Measurements from ENCODE around the gene BLOC1S1. TPM values are rescaled to one million over a fixed set of nuclear protein-coding genes. Genes with fewer than 3 reads are reported as not detected.

BLOC1S1 gene
- total and polyA plus RNA-seq, 2 experiments from 2014 or later, result 133 to 159 TPM

- TF ChIP-seq CTCF (IDR thresholded peaks at IDR 0.05; ENCODE audit: low read depth, low read length), result no peak
- H3K27ac ChIP-seq, result no peak overlapping the region
- DNase-seq (ENCODE audit: low read depth in 1 of 2, low spot score in 1 of 2), result no peak
- H3K36me3 ChIP-seq, result no peaks in the 10 kb centered on the region
- no peaks in the 10 kb centered on the region for H3K27me3 ChIP-seq
- H3K4me1 ChIP-seq (ENCODE audit: low read depth), result peaks cover 22% of the 10 kb centered on the region
- H3K9me3 ChIP-seq (ENCODE audit: low read depth), result no peaks in the 10 kb centered on the region
- no peak overlapping the region for H3K4me3 ChIP-seq
Measured at GRCh38 chr12:55732288-55732687, 16.4 kb downstream of the BLOC1S1 start.

GRCh38 chr12:55733021-55733555 lies 17.2 kb downstream of the BLOC1S1 start:
- no peaks in the 10 kb centered on the region for H3K27me3 ChIP-seq
- no peak for TF ChIP-seq CTCF (IDR thresholded peaks at IDR 0.05; ENCODE audit: low read depth, low read length)
- H3K4me1 ChIP-seq (ENCODE audit: low read depth), result peaks cover 27% of the 10 kb centered on the region
- no peak overlapping the region for H3K27ac ChIP-seq
- H3K9me3 ChIP-seq (ENCODE audit: low read depth), result no peaks in the 10 kb centered on the region
- H3K4me3 ChIP-seq, result no peak overlapping the region
- no peak for DNase-seq (ENCODE audit: low read depth in 1 of 2, low spot score in 1 of 2)
- no peaks in the 10 kb centered on the region for H3K36me3 ChIP-seq

- no peak for TF ChIP-seq CTCF (IDR thresholded peaks at IDR 0.05; ENCODE audit: low read depth, low read length)
- H3K4me1 ChIP-seq (ENCODE audit: low read depth), result peaks cover 27% of the 10 kb centered on the region
- no peaks in the 10 kb centered on the region for H3K27me3 ChIP-seq
- H3K4me3 ChIP-seq, result no peak overlapping the region
- no peaks in the 10 kb centered on the region for H3K36me3 ChIP-seq
- H3K9me3 ChIP-seq (ENCODE audit: low read depth), result no peaks in the 10 kb centered on the region
- no peak for DNase-seq (ENCODE audit: low read depth in 1 of 2, low spot score in 1 of 2)
- no peak overlapping the region for H3K27ac ChIP-seq
Measured at GRCh38 chr12:55733858-55734257, 18.0 kb downstream of the BLOC1S1 start.

- no peak for TF ChIP-seq CTCF (IDR thresholded peaks at IDR 0.05; ENCODE audit: low read depth, low read length)
- H3K36me3 ChIP-seq, result no peaks in the 10 kb centered on the region
- no peaks in the 10 kb centered on the region for H3K9me3 ChIP-seq (ENCODE audit: low read depth)
- H3K4me1 ChIP-seq (ENCODE audit: low read depth), result peaks cover 27% of the 10 kb centered on the region
- no peak for DNase-seq (ENCODE audit: low read depth in 1 of 2, low spot score in 1 of 2)
- no peak overlapping the region for H3K4me3 ChIP-seq
- no peak overlapping the region for H3K27ac ChIP-seq
- H3K27me3 ChIP-seq, result no peaks in the 10 kb centered on the region
Measured at GRCh38 chr12:55734595-55734994, 18.7 kb downstream of the BLOC1S1 start.

- Histone ChIP-seq H3K27ac (peak overlapping the region; percentile 56), H3K4me3 (no peak overlapping the region), H3K36me3 (no peaks in the 10 kb centered on the region), H3K9me3 (ENCODE audit: low read depth) (no peaks in the 10 kb centered on the region), H3K27me3 (no peaks in the 10 kb centered on the region), H3K4me1 (ENCODE audit: low read depth) (peaks cover 16% of the 10 kb centered on the region)
- TF ChIP-seq CTCF (IDR thresholded peaks at IDR 0.05; ENCODE audit: low read depth, low read length), result no peak
- DNase-seq (ENCODE audit: low read depth in 1 of 2, low spot score in 1 of 2), result no peak
Measured at GRCh38 chr12:55736076-55736475, 20.2 kb downstream of the BLOC1S1 start.

Data from cardiac muscle cell (in vitro differentiated cells and primary cell).